Brain microvascular endothelial cell (primary cell): ENCODE results near the gene SCGB3A1.
A peak's percentile ranks its signal among the peaks of the same experiment; 100 is the strongest.

Experiments used
- DNase-seq: peaks from one replicate; pipeline ENCODE4 v3.0.0-alpha.2; 2020
- H3K27ac ChIP-seq: fragments of 250-450 bp; sonication (Bioruptor Pico); 2 replicates; pipeline ENCODE4 v1.5.1; 2020; ENCODE audit warnings: mild to moderate bottlenecking, moderate library complexity
- H3K27me3 ChIP-seq: fragments of 250-450 bp; sonication (Bioruptor Pico); replicated peaks from 2 replicates; pipeline ENCODE4 v1.5.1; 2020; ENCODE audit warnings: mild to moderate bottlenecking
- H3K36me3 ChIP-seq: fragments of 250-450 bp; sonication (Bioruptor Pico); replicated peaks from 2 replicates; pipeline ENCODE4 v1.5.1; 2020; ENCODE audit warnings: mild to moderate bottlenecking
- H3K4me3 ChIP-seq: 2 replicates; pipeline ENCODE4 v1.5.1; 2011; ENCODE audit warnings: low read depth, mild to moderate bottlenecking, control low read depth, low read length, moderate library complexity
- in situ Hi-C: cut with HindIII; loops from 2 replicates; pipeline ENCODE4 v1.10.0; 2017; ENCODE audit warnings: low sequenced_read_pairs, low pct_ligation_motif_present
- TF ChIP-seq, protein P1 (sequence below): IDR thresholded peaks from 2 replicates; pipeline ENCODE4 v1.5.1; 2011; ENCODE audit warnings: low read depth, mild to moderate bottlenecking, moderate library complexity, low read length, control low read depth, inconsistent platforms; ENCODE audit errors: missing control alignments

The SCGB3A1 gene

DNA sequence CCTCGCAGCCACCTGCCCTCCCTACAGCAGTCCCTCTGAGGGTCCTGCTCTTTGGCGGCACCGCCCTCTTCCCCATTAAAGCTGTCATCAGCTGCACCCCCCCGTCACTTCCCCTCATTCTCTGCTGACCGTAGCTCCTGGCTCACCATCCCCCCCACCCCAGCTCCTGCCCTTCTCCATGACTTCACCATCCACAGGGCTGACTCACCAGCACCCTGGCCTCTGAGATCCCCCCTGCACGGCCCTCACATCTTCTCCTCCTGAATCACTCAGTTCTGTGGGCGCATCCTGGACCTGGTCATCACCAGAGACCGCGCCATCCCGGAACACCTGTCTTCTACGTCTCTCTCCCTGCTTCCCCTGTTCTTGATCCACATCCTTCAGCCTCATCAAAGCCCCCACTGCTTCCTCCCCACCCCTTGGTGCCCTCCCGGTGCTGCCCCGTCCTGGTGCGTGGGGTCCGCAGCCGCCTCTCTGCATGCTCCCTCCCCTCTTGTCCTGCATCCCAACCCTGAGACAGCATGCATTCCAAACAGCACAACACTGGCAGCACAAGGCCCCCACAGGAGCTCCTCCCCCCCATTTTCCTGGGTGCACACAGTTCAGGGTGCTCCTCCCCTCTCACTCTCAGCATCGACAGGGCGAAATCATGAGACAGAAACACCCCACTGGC is 45.2 kb upstream of the SCGB3A1 start:
- TF ChIP-seq, protein P1, sequence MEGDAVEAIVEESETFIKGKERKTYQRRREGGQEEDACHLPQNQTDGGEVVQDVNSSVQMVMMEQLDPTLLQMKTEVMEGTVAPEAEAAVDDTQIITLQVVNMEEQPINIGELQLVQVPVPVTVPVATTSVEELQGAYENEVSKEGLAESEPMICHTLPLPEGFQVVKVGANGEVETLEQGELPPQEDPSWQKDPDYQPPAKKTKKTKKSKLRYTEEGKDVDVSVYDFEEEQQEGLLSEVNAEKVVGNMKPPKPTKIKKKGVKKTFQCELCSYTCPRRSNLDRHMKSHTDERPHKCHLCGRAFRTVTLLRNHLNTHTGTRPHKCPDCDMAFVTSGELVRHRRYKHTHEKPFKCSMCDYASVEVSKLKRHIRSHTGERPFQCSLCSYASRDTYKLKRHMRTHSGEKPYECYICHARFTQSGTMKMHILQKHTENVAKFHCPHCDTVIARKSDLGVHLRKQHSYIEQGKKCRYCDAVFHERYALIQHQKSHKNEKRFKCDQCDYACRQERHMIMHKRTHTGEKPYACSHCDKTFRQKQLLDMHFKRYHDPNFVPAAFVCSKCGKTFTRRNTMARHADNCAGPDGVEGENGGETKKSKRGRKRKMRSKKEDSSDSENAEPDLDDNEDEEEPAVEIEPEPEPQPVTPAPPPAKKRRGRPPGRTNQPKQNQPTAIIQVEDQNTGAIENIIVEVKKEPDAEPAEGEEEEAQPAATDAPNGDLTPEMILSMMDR, result no peak
- no peak overlapping the region for H3K4me3 ChIP-seq
- no peaks in the 10 kb centered on the region for H3K36me3 ChIP-seq
- no peaks in the 10 kb centered on the region for H3K27me3 ChIP-seq
- in situ Hi-C loops, result no loop called here
- no peak overlapping the region for H3K27ac ChIP-seq
- peak; percentile 38 for DNase-seq

DNA sequence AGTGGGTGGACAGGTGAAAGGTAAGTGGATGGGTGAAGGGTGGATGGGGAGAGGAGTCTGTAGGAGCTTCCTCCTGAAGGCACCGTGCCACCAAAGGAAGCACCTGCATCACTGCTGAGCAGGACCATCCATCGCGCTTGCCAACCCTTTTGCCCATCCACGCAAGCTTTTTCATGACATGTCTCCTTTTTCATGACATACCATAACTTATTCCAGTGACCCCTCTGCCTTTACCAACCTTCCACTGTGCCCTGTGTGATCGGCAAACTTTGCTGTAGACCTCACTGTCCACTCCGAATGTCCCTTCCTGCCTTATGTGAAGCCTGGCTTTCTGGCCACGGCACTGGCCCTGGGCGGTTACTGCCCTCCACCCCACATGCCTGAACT is 44.7 kb upstream of the SCGB3A1 start:
- H3K27ac ChIP-seq, result no peak overlapping the region
- TF ChIP-seq, protein P1, result no peak
- no peak overlapping the region for H3K4me3 ChIP-seq
- H3K36me3 ChIP-seq, result no peaks in the 10 kb centered on the region
- in situ Hi-C loops, result no loop called here
- no peaks in the 10 kb centered on the region for H3K27me3 ChIP-seq
- no peak for DNase-seq

DNA sequence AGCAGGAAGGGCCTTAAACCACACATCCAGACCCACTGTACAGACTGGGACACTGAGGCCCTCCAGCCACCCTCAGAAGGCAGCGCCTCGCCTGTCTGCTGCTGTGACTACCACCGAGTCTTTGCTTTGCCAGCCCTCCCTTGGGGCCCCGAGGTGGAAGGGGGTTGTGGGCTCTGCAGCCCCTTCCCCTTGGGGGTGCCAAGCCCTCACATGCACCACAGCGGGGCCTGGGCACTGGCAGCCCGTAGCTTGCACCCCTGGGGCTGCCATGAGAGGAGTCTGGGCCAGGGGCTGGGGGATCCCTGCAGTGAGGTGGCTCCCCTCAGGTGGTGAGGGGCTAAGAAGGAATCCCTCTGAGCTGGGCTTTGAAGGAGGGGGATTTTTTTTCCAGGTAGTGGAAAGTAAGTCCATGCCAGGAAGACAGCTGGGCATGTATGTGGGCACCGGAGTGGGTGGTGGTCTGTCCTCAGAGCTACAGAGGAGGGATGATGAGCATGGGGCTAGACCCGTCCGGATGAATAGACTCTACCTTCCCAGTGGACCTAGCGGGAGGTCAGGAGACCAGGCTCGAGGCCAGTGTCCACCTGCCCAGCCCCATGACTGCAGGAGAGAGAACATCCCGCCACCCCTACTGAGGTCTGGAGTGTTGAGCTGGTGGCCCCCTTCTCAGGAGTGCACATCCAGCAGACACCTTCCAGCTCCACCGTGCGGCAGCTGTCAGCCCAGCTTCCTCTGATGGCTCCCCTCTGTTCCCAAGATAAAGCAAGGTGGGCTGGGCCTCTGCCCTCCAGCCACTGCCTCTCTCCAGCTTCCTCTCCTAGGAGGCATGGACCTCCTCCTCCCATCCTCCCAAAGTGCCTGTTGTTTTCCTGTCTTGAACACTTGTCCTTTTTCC is 42.2 kb upstream of the SCGB3A1 start:
- Histone ChIP-seq H3K4me3 (no peak overlapping the region), H3K27ac (no peak overlapping the region), H3K27me3 (no peaks in the 10 kb centered on the region), H3K36me3 (no peaks in the 10 kb centered on the region)
- TF ChIP-seq, protein P1, result no peak
- no peak for DNase-seq
- in situ Hi-C loops, result no loop called here

DNA sequence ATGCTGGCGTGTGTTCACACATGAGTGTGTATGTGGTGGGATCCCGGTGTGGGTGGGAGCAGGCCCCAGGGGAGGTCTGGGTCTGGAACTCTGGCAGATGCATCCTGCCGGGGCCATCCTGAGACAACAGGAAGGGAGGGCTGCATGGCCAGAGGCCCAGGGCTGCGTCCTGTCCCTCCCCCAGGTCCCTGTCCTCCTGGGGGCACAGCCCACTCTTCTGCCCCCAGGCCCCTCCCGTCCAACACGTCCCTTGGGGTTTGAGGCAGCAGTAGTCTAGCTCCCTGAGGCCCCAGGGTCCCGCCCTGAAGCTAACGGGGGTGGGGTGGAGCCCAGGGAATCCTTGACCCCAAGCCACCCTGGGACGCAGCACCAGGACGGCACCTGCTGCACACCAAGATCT is 41.5 kb upstream of the SCGB3A1 start:
- no peak for DNase-seq
- H3K27me3 ChIP-seq, result no peaks in the 10 kb centered on the region
- in situ Hi-C loops, result no loop called here
- H3K36me3 ChIP-seq, result no peaks in the 10 kb centered on the region
- H3K27ac ChIP-seq, result no peak overlapping the region
- no peak overlapping the region for H3K4me3 ChIP-seq
- TF ChIP-seq, protein P1, result no peak

DNA sequence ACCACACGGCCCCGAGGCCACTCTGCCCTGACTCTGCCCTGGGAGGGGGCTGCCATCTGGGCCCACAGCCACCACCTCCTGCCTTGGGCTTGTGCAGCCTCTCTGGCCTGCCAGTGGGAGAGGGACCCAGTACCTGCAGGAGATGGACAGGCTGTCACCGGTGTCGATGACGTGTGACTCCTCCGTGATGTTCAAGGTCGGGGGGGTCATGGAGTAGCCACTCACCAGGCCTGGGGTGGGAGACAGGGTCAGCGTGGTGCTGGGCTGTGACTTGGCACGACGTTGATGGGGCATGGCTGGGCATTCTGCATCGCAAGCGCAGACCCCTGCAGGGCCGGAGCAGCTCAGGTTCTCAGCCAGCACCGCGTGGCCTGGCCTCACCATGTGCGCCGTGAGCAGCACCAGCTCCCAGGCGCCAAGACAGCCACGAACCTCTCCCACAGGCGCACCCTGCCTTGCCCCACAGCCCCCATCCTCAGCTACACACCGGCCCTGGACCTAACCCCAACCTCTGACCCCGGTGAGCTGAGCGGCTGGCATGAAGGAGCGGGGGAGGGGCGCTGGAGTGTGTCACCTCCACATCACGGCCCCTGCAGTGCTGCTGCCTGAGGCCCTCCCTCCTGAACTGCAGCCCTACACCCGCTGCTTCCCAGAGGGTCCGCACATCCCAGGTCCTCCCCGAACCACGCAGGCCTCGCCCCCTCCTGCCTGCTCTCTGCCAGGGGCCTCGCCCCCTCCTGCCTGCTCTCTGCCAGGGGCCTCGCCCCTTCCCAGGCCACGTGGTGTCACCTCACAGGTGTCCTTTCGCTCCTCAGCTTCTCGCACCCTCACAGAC is 40.5 kb upstream of the SCGB3A1 start:
- TF ChIP-seq, protein P1, result no peak
- no peak for DNase-seq
- H3K27me3 ChIP-seq, result no peaks in the 10 kb centered on the region
- no peak overlapping the region for H3K27ac ChIP-seq
- no peaks in the 10 kb centered on the region for H3K36me3 ChIP-seq
- H3K4me3 ChIP-seq, result no peak overlapping the region
- in situ Hi-C loops, result no loop called here
